Neural progenitor cell (in vitro differentiated cells): Measurements from ENCODE around the gene DEPP1. TPM values are rescaled to one million over a fixed set of nuclear protein-coding genes. Genes with fewer than 3 reads are reported as not detected.

Source experiments
- DNase-seq: peaks from one replicate; pipeline ENCODE4 v3.0.0-alpha.2; 2016; ENCODE audit warnings: low spot score
- H2AFZ ChIP-seq: fragments of 200-600 bp; sonication (generic); replicated peaks from 2 replicates; pipeline ENCODE4 v1.6.1; 2016; ENCODE audit warnings: antibody characterized with exemption
- H3F3A ChIP-seq: fragments of 200-600 bp; sonication (generic); 2 replicates; pipeline ENCODE4 v1.6.1; 2016; ENCODE audit warnings: antibody characterized with exemption, low read depth
- H3K27ac ChIP-seq: fragments of 200-600 bp; sonication (generic); 2 replicates; pipeline ENCODE4 v1.5.1; 2016; ENCODE audit warnings: mild to moderate bottlenecking
- H3K27me3 ChIP-seq: fragments of 200-600 bp; sonication (generic); 2 replicates; pipeline ENCODE4 v1.6.1; 2016; ENCODE audit warnings: mild to moderate bottlenecking, moderate library complexity
- H3K36me3 ChIP-seq: fragments of 200-600 bp; sonication (generic); 2 replicates; pipeline ENCODE4 v1.5.1; 2016
- H3K4me1 ChIP-seq: fragments of 200-600 bp; sonication (generic); 2 replicates; pipeline ENCODE4 v1.6.1; 2016; ENCODE audit warnings: mixed run types
- H3K4me2 ChIP-seq: fragments of 200-600 bp; sonication (generic); 2 replicates; pipeline ENCODE4 v1.6.1; 2016
- H3K4me3 ChIP-seq: fragments of 200-600 bp; sonication (generic); 2 replicates; pipeline ENCODE4 v1.5.1; 2016
- H3K79me2 ChIP-seq: fragments of 200-600 bp; sonication (generic); 2 replicates; pipeline ENCODE4 v1.6.1; 2016; ENCODE audit warnings: low read depth
- H3K9ac ChIP-seq: fragments of 200-600 bp; sonication (generic); 2 replicates; pipeline ENCODE4 v1.6.1; 2016
- H3K9me3 ChIP-seq: fragments of 200-600 bp; sonication (generic); 2 replicates; pipeline ENCODE4 v1.5.1; 2016; ENCODE audit warnings: low read depth
- H4K20me1 ChIP-seq: fragments of 200-600 bp; sonication (generic); 2 replicates; pipeline ENCODE4 v1.6.1; 2016; ENCODE audit warnings: low read depth
- H3K27ac Mint-ChIP-seq: 3 replicates; pipeline ENCODE4 v1.8.0; 2021; ENCODE audit warnings: mixed read lengths
- H3K27me3 Mint-ChIP-seq: 2 replicates; pipeline ENCODE4 v1.8.0; 2022; ENCODE audit warnings: low read depth, mild to moderate bottlenecking, inconsistent platforms, moderate library complexity, mixed read lengths; ENCODE audit not compliant: insufficient read depth
- H3K36me3 Mint-ChIP-seq: 3 replicates; pipeline ENCODE4 v1.8.0; 2021; ENCODE audit warnings: mixed read lengths
- H3K4me1 Mint-ChIP-seq: 3 replicates; pipeline ENCODE4 v1.8.0; 2021; ENCODE audit warnings: mixed read lengths
- H3K4me3 Mint-ChIP-seq: 3 replicates; pipeline ENCODE4 v1.8.0; 2021; ENCODE audit warnings: mild to moderate bottlenecking, moderate library complexity, mixed read lengths
- H3K9me3 Mint-ChIP-seq: 3 replicates; pipeline ENCODE4 v1.8.0; 2020; ENCODE audit warnings: mixed read lengths
- EZH2 ChIP-seq: fragments of 200-600 bp; sonication (generic); IDR thresholded peaks from 2 replicates; pipeline ENCODE4 v1.6.1; 2017; ENCODE audit warnings: antibody characterized with exemption, mild to moderate bottlenecking, moderate library complexity
- EZH2phosphoT487 ChIP-seq: fragments of 200-600 bp; sonication (generic); IDR thresholded peaks from 2 replicates; pipeline ENCODE4 v1.6.1; 2017; ENCODE audit warnings: antibody characterized with exemption
- total RNA-seq: library from RNA; depleted of rRNA; stranded (reverse); fragments of >200 nt; gene quantifications from 2 replicates; pipeline ENCODE4 v1.2.3, GENCODE V29; 2015; ENCODE audit warnings: low replicate concordance
- TF ChIP-seq, protein P1 (sequence below): fragments of 200-600 bp; sonication (generic); IDR thresholded peaks from 2 replicates; pipeline ENCODE4 v1.5.1; 2017; ENCODE audit warnings: antibody characterized with exemption, mild to moderate bottlenecking

DEPP1 gene
- total RNA-seq, 1 donor from 2014 or later, result not detected

DNA sequence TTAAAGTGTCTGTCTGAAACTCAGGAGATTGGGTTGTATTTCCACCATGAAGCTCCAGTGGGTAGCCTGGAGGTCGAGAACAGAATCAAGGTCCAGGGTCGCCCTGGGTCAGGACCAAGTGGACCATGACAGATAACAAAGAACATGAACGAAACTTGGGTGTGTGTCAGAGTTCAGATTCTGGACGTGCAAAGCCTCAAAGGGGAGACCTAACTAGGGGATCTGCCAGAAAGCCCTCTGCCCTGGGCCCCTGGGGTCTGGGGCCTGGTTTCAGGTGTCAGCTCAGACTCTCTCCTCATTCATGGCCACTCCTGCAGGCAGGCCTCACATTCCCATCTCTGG lies 17.4 kb downstream of the DEPP1 start:
- TF ChIP-seq, protein P1, sequence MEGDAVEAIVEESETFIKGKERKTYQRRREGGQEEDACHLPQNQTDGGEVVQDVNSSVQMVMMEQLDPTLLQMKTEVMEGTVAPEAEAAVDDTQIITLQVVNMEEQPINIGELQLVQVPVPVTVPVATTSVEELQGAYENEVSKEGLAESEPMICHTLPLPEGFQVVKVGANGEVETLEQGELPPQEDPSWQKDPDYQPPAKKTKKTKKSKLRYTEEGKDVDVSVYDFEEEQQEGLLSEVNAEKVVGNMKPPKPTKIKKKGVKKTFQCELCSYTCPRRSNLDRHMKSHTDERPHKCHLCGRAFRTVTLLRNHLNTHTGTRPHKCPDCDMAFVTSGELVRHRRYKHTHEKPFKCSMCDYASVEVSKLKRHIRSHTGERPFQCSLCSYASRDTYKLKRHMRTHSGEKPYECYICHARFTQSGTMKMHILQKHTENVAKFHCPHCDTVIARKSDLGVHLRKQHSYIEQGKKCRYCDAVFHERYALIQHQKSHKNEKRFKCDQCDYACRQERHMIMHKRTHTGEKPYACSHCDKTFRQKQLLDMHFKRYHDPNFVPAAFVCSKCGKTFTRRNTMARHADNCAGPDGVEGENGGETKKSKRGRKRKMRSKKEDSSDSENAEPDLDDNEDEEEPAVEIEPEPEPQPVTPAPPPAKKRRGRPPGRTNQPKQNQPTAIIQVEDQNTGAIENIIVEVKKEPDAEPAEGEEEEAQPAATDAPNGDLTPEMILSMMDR, result no peak
- TF ChIP-seq EZH2, result no peak
- no peak for TF ChIP-seq EZH2phosphoT487
- Histone ChIP-seq H3F3A (peaks cover 22% of the 10 kb centered on the region), H3K27me3 (peaks cover 16% of the 10 kb centered on the region), H3K4me2 (no peak overlapping the region), H4K20me1 (no peaks in the 10 kb centered on the region), H3K79me2 (peaks cover 14% of the 10 kb centered on the region), H3K4me1 (peaks cover 54% of the 10 kb centered on the region), H3K27ac (no peak overlapping the region), H3K9me3 (no peaks in the 10 kb centered on the region), H3K36me3 (no peaks in the 10 kb centered on the region), H3K9ac (no peak overlapping the region), H3K4me3 (no peak overlapping the region), H2AFZ (no peak overlapping the region)
- Mint-ChIP-seq H3K36me3 (peaks cover 3% of the 10 kb centered on the region), H3K27me3 (no peaks in the 10 kb centered on the region), H3K27ac (peak overlapping the region; percentile 12), H3K4me1 (peaks cover 77% of the 10 kb centered on the region), H3K4me3 (peak overlapping the region; percentile 86), H3K9me3 (no peaks in the 10 kb centered on the region)
- no peak for DNase-seq

DNA sequence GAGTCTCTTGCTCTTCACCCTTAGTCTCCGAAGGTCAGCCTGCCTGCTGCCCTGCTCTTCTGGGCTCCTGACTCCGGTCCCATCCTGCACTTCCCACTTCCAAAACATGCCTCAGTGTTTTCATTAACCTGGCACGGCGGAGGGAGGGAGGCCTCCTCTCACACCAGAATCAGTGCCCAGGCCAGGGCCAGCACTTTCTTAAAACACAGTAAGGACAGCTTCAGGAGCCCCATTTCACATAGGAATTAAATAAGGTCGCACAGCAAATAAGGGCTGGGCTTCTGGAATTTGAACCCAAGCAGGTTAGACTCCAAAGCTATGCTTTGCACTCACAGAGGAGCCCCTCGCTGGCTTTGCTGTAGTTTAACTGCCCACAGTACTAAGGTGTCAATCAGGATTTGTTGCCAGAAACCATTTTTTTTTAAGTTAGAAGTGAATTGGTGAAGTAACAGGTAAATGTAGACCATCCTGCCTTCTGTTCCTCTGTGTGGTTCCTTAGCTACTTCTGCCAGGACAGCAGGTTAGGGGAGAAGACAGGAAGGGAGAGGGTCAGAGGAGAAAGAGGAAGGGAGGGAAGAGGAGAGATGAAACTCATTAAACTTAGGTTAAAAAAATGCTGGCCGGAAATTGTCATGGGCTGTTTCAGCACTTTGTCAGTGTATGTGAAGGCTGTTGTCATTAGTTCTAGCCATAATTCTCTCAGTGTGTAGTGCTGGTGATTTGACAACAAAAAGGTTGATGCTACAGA lies 18.0 kb downstream of the DEPP1 start:
- H3K36me3 Mint-ChIP-seq, result peaks cover 7% of the 10 kb centered on the region
- Histone ChIP-seq H3K4me3 (no peak overlapping the region), H3K4me1 (peaks cover 52% of the 10 kb centered on the region), H3K4me2 (peak overlapping the region; percentile 60), H2AFZ (no peak overlapping the region), H3K9me3 (no peaks in the 10 kb centered on the region), H3K36me3 (no peaks in the 10 kb centered on the region), H3F3A (peaks cover 22% of the 10 kb centered on the region), H3K9ac (no peak overlapping the region), H3K79me2 (peaks cover 14% of the 10 kb centered on the region), H4K20me1 (no peaks in the 10 kb centered on the region), H3K27me3 (peaks cover 16% of the 10 kb centered on the region), H3K27ac (no peak overlapping the region)
- no peaks in the 10 kb centered on the region for H3K27me3 Mint-ChIP-seq
- peaks cover 72% of the 10 kb centered on the region for H3K4me1 Mint-ChIP-seq
- TF ChIP-seq, protein P1, result no peak
- TF ChIP-seq EZH2, result no peak
- TF ChIP-seq EZH2phosphoT487, result no peak
- no peaks in the 10 kb centered on the region for H3K9me3 Mint-ChIP-seq
- peak overlapping the region; percentile 86 for H3K4me3 Mint-ChIP-seq
- no peak for DNase-seq
- peak overlapping the region; percentile 12 for H3K27ac Mint-ChIP-seq

DNA sequence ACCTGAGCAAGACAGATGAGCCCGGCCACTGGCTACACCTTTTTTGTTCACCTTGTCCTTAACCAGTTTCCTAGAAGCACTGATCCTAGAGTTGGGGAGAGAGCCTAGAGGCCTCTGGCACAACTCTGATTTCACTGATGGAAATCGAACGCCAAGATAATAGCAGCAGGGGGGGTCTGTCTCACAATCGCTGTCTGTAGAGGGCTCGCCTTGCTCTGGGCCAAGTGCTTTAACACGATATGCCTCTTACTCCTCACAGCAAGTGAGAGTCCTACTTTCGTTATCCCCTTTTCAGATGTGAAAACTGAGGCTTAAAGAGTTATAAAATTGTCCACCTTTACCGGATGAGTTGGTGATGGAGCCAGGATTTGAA lies 18.5 kb downstream of the DEPP1 start:
- no peaks in the 10 kb centered on the region for H3K9me3 Mint-ChIP-seq

More for the DNA sequence above, 18.5 kb downstream of the DEPP1 start:
- Mint-ChIP-seq H3K27ac (no peak overlapping the region), H3K4me3 (peak overlapping the region; percentile 86), H3K36me3 (peaks cover 7% of the 10 kb centered on the region), H3K4me1 (peaks cover 66% of the 10 kb centered on the region), H3K27me3 (no peaks in the 10 kb centered on the region)
- Histone ChIP-seq H3K4me3 (peak overlapping the region; percentile 75), H3K9ac (no peak overlapping the region), H3K79me2 (peaks cover 14% of the 10 kb centered on the region), H3K4me2 (peak overlapping the region; percentile 60), H4K20me1 (no peaks in the 10 kb centered on the region), H3K9me3 (no peaks in the 10 kb centered on the region), H3K27ac (no peak overlapping the region), H3K4me1 (peaks cover 46% of the 10 kb centered on the region), H3K27me3 (peaks cover 16% of the 10 kb centered on the region), H2AFZ (no peak overlapping the region), H3F3A (peaks cover 22% of the 10 kb centered on the region), H3K36me3 (no peaks in the 10 kb centered on the region)
- TF ChIP-seq, protein P1, result no peak
- TF ChIP-seq EZH2 (no peak), EZH2phosphoT487 (no peak)
- peak; percentile 46 for DNase-seq
